Activated T-helper 9 cell treated with anti-CD3 and anti-CD28 coated beads, Interleukin-2, amount 50 U/mL, for 16 hours (primary cell): ENCODE data around the gene ZNF648.
"Not testable (repeated sequence)": the region's sequence is repeated elsewhere in the genome, so short reads cannot be mapped to it uniquely, and the experiment has no call there.

Experiments used
- DNase-seq: peaks from one replicate; pipeline ENCODE4 v3.0.0-alpha.2; 2020; ENCODE audit warnings: low read depth

Gene ZNF648, protein sequence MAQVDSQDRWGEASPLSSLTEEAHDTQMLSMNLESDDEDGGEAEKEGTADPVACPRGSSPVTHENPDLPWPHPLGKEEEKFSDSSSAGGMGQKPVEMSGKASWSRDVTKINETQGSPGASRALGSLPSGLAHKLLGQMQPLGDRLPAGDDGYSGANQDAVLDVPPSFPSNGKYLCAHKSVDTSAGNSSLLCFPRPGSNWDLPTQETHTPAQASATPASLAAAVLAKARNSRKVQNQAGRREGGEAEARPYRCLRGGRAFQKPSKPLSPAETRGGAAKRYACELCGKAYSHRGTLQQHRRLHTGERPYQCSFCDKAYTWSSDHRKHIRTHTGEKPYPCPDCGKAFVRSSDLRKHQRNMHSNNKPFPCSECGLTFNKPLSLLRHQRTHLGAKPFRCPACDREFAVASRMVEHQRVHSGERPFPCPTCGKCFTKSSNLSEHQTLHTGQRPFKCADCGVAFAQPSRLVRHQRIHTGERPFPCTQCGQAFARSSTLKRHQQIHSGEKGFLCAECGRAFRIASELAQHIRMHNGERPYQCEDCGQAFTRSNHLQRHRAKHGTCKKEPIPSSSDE

DNA sequence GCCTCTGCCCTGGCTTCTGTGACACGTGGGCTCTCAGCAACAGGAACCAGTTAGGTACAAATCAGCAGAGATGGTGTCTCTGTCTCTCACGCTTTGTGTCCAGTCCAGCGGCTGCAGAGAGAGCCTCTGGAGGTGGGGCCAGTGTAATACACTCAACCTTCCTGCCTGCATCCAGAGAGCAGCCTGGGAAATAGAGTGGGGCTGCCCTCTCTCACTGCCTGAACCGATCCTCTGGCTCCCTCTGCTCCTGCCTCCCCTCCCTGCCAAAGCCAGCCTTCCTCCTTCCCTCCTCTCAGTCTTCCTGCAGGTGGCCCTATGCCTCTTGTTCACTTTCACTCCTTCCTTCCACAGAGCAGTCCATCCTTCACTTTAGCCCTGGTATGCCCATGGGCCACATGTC, at the start of gene ZNF648:
TSS of gene ZNF648 (minus strand) at position 119 of the 400 bp plus-strand sequence. CDS start 3,702 bp downstream, outside the sequence.
- no peak for DNase-seq

DNA sequence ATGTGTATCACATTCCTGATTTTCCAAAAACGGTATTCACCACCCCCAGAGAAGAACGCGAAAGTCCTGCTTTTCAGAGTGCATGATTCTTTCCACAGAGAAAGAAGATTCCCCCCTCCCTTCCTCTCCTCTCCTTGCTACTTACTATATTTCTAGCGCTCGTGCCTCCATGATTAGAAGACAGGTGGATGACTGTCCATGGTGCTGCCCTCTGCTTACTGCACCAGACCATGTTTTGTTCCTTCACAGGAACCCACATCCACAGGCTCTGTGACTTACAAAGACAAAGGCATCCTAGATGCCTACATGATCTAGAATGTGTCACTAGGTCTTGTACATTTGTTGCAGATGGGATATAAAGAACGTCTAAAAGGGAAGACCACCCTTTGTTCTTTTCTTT, 49.1 kb upstream of the ZNF648 start:
- DNase-seq: no peak

DNA sequence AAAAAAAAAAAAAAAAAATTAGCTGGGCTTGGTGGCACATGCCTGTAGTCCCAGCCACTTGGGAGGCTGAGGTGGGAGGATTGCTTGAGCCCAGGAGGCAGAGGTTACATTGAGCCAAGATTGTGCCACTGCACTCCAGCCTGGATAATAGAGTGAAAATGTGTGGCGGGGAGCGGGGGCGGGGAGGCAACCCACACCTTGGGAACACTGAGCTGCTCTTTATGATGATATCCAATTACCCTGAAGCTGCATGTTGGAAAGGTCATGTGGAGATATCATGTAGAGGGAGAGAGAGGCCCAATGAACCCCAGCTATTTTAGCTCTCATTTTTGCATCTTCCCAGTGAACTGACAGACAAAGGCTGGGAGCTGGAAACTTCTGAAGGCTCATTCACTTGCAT, 48.3 kb upstream of the ZNF648 start:
- no peak for DNase-seq

DNA sequence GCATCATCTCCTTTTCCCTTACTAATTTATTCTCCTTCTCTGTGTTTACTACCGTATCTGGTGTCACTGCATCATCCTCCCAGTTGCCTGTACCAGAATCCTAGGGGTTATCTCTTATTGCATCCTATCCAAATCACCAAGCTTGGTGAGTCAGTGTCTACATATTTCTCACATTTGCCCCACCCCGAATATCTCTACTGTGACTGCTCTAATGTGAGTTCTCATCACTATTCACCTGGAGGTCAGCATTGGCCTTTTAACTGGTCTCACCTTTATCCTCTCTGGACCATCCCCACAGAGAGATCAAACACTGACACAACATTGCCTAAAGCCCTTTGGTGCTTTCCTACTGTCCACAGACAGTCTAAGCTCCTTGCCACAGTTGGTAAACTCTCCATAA, 45.7 kb upstream of the ZNF648 start:
- no peak for DNase-seq

DNA sequence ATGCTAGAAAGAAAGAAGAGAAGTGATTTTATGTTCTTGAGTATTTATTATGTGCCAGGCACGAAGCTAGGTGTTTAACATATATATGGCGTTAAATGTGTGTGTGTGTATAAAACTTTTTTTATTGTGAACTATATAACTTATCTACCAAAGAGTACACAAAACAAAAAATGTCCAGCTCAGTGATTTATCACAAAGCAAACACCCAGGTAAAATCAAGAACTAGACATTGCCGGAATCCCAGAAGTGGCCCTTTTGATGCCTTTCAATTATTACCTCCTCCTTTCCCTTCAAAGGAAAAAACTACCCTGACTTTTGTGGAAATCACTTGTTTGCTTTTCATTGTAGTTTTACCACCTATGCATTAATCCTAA, 40.5 kb upstream of the ZNF648 start:
- no peak for DNase-seq

DNA sequence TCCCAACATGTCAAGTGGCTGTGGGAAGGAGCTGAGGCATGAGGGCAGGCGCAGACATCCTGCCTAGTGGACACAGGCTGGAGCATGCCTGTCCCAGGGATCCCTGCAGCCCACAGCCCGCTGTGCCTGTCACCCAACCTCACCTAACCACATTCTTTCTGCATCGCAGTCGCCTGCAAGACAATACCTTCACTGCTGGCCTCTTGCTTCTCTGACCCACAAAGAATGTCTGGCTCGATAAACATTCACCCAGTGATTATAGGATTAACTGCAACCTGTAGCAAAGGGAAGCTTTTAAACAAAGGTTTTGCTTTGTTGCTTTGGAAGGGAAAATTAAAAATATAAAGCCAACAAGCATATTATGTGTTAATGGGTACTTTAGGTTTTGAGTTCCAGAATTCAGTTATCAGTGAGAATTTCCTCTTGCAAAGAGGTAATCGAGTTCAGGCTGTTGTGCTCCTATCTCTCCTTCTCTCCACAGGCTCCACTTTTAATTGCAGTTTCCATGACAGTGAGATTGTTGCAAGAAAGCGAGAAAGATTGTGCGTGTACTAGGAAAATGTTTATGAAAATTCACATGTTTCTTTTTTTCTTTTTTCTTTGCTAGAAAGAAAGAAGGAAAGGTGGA, 40.0 kb upstream of the ZNF648 start:
- DNase-seq: no peak

DNA sequence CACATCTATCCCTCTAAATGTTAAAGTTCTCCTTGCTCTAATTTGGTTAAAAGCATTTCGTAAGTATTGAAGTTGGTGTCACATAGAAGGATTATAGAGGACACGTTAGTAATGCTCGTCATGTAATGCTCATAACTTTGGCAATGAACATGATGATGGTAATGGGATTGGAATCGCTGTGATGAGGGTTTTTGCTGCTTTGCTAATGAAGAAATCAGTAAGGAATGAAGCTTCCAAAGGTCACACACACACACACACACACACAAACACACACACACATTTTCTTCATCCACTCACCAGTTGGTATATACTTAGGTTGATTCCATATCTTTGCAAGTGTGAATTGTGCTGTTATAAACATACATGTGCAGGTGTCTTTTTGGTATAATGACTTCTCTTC, 36.8 kb upstream of the ZNF648 start:
- DNase-seq: no peak

DNA sequence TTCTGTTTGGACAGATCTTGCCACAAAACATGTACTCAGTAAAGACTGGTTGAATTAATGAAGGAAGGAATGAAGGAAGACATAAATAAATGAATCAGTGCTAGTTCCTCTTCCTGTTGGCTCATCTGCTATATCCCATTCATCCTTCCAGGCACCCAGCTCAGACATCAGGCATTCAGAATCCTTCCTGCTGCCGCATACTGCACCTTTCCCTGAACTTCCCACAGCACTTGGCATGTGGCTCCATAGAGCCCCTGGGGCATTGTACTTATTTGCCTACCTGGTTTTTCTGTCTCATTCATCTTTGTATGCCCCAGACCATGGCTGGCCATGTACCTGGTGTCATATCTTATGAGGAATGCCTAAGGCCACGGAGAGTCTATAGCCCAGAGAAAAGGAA, 34.4 kb upstream of the ZNF648 start:
- no peak for DNase-seq

DNA sequence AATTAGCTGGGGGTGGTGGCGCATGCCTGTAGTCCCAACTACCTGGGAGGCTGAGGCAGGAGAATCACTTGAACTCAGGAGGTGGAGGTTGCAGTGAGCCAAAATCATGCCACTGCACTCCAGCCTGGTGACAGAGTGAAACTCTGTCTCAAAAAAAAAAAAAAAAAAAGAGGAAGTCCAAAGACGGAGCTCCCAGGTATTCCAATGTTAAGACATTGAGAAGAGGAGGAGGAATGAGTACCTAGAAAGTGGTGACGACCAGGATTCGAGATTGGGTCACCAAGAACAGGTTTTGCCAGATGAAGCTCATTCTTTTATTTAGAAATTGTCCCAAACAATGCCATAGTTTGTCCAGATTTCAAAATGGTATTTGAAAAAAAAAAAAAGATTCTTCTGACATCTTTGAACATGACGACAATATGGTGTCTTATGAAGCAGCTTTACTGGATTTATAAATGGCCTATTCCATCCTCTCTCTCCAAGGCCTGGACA, 33.0 kb upstream of the ZNF648 start:
- DNase-seq: not testable (repeated sequence)

DNA sequence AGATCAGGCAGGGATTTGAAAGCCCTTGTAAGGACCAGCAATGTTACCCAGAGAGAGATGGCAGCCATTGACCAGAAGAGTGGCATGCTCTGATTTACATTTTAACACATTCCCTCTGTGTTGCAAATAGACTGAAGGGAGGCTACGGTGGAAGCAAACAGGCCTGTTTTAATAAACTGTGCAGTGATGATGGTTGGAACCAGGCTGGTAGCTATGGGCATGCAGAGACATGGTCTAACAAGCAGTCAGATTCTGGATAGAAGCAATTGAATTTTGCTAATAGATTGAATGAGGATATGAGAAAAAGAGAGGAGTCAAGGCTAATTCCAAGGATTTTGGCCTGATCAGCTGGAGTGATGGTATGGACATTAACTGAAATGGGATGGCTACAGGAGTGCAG, 32.3 kb upstream of the ZNF648 start:
- no peak for DNase-seq

DNA sequence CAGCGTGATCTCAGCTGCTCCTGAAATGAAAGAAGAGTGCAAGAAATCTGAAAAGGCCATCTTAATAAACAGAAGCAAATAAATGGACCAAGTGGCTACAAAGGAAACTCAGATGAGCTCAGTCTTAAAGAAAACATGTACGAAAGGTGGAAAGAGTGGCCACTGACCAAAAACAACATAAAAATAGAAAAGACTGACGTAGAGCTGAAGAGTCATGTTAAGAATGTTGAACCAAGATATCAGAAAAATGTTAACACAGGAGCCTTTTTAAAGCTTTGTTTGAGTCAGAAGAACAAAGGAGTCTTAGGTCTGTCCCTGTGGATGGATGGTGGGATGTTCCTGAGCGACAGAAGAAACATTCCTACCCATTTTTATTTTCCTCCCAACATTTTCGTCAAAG, 30.8 kb upstream of the ZNF648 start:
- no peak for DNase-seq

DNA sequence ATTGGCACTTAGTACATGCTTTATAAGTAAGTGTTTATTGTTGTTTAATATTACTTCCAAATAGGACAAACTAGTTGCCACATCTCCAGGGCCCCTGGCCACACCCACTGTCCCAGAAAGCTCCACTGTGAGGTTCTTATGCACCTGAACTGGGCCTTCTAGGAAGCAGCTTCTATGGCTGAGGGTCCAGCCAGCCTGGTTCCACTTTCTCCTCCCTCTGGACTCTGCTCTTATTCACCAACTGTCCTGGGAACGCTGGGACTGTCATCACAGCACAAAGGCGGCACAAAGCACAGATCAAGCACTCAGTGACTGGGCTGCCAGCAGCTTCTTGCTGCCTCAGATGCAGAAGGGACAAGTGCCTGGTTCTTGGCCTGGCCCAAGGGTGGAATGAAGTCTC, 29.6 kb upstream of the ZNF648 start:
- DNase-seq: no peak

DNA sequence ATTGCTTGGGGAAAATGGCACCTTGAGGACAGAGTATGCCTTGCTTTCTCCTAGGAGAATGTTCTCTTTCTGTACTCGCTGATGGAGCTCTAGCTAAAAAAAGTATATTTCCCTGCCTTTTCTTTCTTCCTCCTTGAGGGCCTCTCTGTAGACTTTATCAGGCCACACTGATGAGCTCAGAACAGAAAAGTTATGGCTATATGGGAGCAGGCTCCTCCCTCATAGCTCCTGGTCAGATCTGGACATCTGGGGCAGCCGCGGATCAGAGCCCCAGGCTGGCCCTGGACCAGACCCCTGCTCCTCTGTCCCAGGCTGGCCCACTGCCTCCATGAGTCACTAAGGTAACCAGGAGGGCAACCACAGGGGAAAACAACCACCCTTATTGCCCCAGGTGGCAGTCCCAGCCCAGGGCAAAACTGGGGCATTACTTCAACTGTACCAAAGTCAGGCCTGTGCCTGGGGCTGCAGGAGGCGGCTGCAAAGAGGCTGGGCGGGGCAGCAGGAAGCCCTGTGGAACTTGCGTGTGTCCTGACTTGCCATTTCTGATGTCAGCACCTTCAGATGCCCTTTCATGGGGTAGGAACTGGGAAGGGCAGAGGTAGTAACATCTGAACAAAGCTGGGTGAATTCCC, 26.3 kb upstream of the ZNF648 start:
- no peak for DNase-seq

DNA sequence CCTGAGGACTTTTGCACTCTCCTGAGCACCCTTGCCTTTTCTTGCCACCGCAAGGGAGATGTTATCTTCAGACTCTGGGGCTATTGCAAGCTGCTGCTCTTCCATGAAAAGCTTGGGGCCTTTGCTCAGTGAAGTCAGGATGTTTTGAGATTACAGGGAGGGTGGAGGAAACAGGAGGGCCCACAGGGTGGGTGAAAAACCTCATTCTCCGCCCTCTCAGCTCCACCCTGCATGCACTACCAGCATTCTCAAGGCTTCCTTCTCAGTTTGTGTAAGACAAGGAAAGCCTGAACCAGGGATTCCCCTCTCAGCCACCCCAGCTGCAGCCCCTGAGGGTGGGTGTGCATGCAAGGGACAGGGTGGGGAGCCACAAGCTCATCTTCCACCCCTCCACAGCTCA, 25.8 kb upstream of the ZNF648 start:
- no peak for DNase-seq

DNA sequence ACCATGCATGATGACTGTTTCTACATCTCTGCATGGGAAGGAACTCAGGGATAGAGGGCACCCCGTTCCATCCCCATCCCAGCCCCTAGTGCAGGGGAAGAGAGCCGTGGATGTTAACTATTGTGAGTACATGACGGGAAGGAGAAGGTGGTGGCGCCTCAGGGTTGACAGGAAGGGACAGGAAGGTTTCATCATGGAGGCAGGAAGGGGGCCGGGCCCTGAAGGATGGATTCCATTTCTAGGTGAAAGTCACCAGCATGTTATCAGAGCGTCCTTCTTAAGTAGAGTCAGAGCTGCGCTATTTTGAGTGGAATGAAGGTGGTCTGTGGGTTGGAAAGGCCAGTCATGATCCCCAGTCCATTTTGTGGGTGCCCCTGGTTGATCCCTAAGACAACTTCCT, 25.1 kb upstream of the ZNF648 start:
- no peak for DNase-seq

DNA sequence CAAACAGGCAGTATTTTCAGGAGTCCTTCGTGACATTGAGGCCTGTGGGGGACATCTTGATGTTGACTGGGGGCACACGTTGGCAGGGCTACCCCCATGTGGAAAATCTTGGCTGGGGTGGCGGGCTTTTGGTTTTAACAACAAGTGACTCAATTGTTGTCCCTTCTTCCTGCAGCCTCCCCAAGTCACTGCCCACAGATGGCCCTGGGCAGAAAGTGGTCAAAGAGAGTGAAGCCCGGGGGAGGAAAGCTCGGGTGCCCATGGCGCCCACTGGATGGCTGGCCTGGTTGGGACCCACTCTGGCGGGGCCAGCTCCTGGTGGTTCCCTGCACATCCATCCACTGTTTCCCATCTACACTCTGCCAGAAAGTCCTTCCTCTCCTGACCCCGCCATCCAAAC, 24.6 kb upstream of the ZNF648 start:
- no peak for DNase-seq

DNA sequence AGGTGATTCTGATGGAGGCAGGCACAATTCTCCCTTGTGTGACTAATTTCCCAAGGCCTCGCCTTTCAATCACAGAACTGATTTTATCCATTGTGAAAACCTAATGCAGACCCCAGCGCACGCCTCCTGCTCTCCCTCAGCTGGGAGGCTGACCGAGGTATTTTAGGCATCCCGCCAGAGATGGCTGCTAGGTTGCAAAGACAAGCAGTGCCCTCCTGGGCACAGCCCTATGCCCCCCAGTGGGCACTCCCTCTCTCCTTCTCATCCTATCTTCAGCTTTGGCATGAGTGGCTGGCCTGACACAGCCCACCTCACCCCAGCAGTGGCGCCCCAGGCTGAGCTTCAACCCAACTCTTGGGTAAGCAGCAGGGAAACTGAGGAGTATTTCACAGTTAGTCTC, 24.2 kb upstream of the ZNF648 start:
- no peak for DNase-seq

DNA sequence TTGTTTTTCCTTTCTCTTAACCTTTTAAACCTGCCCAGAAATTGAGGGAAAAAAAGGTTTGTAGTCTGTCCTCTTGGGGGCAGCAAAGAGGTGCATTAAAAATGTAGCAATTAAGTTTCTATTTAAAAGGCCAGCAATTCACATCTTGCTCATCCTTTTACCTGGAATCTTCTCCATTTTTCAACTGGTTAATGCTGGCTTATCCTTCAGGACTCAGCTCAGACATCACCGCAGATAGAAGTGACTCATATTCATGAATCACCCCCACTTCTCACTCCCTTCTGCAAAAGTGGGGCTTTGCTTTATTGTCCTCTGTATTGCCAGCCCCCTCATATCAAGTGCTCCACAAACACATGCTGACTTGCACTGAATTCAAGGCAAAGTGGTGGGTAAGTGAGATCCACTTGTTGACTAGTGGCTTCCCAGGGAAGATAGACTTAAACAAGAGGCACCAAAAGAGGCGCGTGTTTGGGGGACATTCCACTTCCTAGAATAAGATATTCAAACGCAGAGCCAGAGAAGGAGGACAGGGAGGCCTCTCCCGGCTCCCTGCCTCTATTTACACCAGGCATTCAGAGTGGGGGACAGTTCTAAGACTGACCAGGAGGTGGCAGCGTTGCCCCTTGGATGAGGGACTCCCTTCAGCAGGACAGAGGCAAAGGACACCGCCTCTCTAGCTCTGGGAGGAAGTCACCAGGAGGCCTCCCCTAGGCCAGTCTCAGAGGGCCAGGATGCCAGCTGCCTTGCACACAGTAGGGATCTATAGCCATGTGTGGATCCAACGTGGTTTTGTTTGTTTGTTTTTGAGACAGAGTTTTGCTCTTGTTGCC, 23.2 kb upstream of the ZNF648 start:
- peak; percentile 48 for DNase-seq

DNA sequence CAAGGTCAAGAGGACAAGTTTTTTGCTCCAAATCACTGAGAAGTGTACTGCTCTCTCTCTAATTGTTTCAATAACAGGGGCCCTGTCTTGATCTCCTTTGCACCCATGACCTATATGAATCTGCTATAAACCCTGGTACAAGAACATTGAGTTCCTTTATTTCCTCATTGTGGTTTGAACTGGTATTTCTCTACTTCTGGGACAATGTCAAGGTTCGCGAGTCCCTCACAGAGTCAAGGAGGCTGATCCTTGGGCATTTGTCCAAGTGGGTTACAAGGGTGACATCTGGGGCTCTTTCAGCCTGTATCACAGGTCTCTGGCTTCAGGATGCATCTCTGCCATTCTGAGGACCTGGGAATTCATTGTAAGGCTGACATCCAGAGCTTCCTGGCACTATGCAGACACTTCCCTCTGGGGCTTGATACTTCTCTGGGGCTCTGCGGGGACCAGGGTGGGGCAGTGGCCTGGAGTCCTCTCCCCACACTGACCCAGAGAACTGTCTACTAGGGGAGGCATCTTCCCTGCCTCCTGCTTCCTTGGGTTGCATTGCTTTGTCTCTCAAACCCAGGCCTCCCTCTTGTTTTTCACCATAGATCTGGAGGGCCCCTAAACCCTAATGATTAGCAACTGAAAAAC, 22.5 kb upstream of the ZNF648 start:
- DNase-seq: no peak

DNA sequence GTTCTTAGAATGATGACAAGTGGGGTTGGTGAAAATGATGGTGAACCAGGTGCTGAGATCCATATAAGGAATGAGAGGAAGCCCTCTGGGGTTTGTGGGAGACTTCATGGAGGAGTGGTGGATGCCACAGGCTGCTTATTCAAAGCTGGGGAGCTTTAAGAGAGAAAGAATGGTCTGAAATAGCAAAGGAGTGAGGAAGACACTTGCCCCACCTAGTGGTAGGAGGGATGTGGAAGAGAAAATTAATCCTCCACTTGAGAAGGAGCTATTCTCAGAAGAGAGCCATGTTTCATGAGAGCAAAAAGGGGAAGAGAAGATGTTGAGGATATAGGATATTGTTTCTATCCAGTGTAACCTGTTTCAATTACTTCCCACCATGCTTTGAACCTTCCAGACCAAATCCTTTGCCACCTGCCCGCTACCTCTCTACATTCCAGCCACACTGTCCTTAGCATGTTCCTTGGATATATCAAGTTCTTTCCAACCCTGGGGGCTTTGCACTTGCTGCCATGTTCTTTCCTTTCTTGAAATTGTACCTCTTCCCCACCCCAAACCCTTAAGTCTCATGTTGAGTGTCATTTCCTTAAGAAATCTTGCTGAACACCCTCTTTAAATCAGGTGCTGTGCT, 19.6 kb upstream of the ZNF648 start:
- DNase-seq: no peak

DNA sequence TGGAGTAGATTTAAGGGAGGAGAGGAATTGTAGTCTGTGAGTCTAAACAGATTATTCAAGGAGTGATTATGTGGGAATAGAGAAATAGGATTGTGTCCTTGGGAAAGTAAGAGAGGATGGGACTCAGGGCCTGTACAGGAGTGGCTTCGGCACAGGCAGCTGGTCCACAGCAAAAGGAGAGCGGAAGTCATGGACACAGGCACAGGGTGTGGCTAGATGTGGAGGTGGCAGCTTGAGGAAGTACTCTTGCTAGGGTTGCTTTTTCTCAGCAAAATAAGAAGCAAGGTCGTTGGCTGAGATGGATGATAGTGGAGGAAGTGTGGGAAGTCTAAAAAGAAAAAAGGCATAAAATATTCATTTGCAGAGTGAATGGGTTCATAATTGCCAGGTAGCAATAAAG, 18.5 kb upstream of the ZNF648 start:
- DNase-seq: no peak
